IMR-90 (cell line): ENCODE measurements around the gene CKAP2L. TPM values are rescaled to one million over a fixed set of nuclear protein-coding genes. Genes with fewer than 3 reads are reported as not detected.
A peak's percentile ranks its signal among the peaks of the same experiment; 100 is the strongest.

ENCODE experiments used
- ATAC-seq: fragments of 200-7000 bp; cut with Tn5 transposase; 2 replicates; pipeline ENCODE4 v1.9.1; 2020; ENCODE audit warnings: low read depth, mild to moderate bottlenecking, moderate library complexity
- BruUV-seq: library from RNA; stranded (reverse); fragments of 400-500 nt; replicated peaks from 2 replicates; lab custom pipeline; 2021; lab: Mats Ljungman, UMichigan
- CTCF ChIA-PET: fragments of 300-600 bp; formaldehyde crosslinking; extraction: SDS; loops from one replicate; lab custom pipeline; 2021; ENCODE audit warnings: antibody characterized with exemption; lab: Yijun Ruan, JAX
- POLR2A ChIA-PET: fragments of 300-600 bp; sonication (Branson Sonifier 250); formaldehyde crosslinking; loops from one replicate; lab custom pipeline; 2022; ENCODE audit warnings: antibody characterized with exemption; ENCODE audit not compliant: unreplicated experiment; lab: Charles Lee
- DNase-seq: peaks from one replicate; pipeline ENCODE4 v3.0.0; 2013
- H2AFZ ChIP-seq: replicated peaks from 2 replicates; pipeline ENCODE3; 2013; ENCODE audit warnings: low read length, mild to moderate bottlenecking; ENCODE audit not compliant: poor library complexity
- H2AK5ac ChIP-seq: 2 replicates; pipeline ENCODE4 v1.6.1; 2013; ENCODE audit warnings: low read depth, low read length, inconsistent platforms
- H2AK9ac ChIP-seq: replicated peaks from 2 replicates; pipeline ENCODE3; 2013; ENCODE audit warnings: mild to moderate bottlenecking, low read depth, low read length, moderate library complexity; ENCODE audit not compliant: poor library complexity
- H2BK120ac ChIP-seq: 2 replicates; pipeline ENCODE4 v1.6.1; 2013; ENCODE audit warnings: low read depth, low read length, inconsistent platforms
- H2BK15ac ChIP-seq: 3 replicates; pipeline ENCODE4 v1.6.1; 2013; ENCODE audit warnings: low read depth, low read length, inconsistent platforms
- H2BK20ac ChIP-seq: 2 replicates; pipeline ENCODE4 v1.6.1; 2013; ENCODE audit warnings: low read depth, mild to moderate bottlenecking, inconsistent platforms, low read length, moderate library complexity
- H2BK5ac ChIP-seq: 2 replicates; pipeline ENCODE4 v1.6.1; 2013; ENCODE audit warnings: mild to moderate bottlenecking, low read depth, low read length, inconsistent platforms; ENCODE audit not compliant: poor library complexity, severe bottlenecking
- H3K14ac ChIP-seq: replicated peaks from 2 replicates; pipeline ENCODE4 v1.6.1; 2013; ENCODE audit warnings: low read depth, low read length, inconsistent platforms
- H3K18ac ChIP-seq: 2 replicates; pipeline ENCODE4 v1.6.1; 2013; ENCODE audit warnings: low read depth, low read length, control low read depth
- H3K23ac ChIP-seq: 2 replicates; pipeline ENCODE4 v1.6.1; 2013; ENCODE audit warnings: low read depth, low read length, inconsistent platforms
- H3K27ac ChIP-seq: 2 replicates; pipeline ENCODE4 v1.5.1; 2013; ENCODE audit warnings: mild to moderate bottlenecking, control low read depth, low read length; ENCODE audit not compliant: insufficient read depth
- H3K27me3 ChIP-seq: 2 replicates; pipeline ENCODE4 v1.6.1; 2013; ENCODE audit warnings: low read length; ENCODE audit not compliant: control insufficient read depth, insufficient read depth
- H3K36me3 ChIP-seq: 2 replicates; pipeline ENCODE4 v1.6.1; 2013; ENCODE audit warnings: low read length, mixed read lengths; ENCODE audit not compliant: control insufficient read depth, insufficient read depth
- H3K4ac ChIP-seq: 2 replicates; pipeline ENCODE4 v1.6.1; 2013; ENCODE audit warnings: low read depth, low read length, inconsistent platforms
- H3K4me1 ChIP-seq: 2 replicates; pipeline ENCODE4 v1.6.1; 2013; ENCODE audit warnings: low read length, mixed read lengths; ENCODE audit not compliant: control insufficient read depth, insufficient read depth
- H3K4me2 ChIP-seq: 2 replicates; pipeline ENCODE4 v1.6.1; 2013; ENCODE audit warnings: low read depth, mild to moderate bottlenecking, control low read depth, low read length, moderate library complexity
- H3K4me3 ChIP-seq: 2 replicates; pipeline ENCODE4 v1.5.1; 2013; ENCODE audit warnings: low read depth, mild to moderate bottlenecking, control low read depth, low read length, moderate library complexity; ENCODE audit not compliant: insufficient read depth
- H3K56ac ChIP-seq: 2 replicates; pipeline ENCODE4 v1.6.1; 2013; ENCODE audit warnings: low read length, inconsistent platforms; ENCODE audit not compliant: insufficient read depth; ENCODE audit errors: extremely low read depth
- H3K79me1 ChIP-seq, 2 experiments: 2 replicates each; pipeline ENCODE4 v1.6.1; 2013; ENCODE audit warnings: low read length in 2 of 2, inconsistent platforms in 1 of 2, low read depth in 1 of 2
- H3K9ac ChIP-seq: 2 replicates; pipeline ENCODE4 v1.6.1; 2013; ENCODE audit warnings: low read depth, low read length, control low read depth
- H3K9me1 ChIP-seq: 2 replicates; pipeline ENCODE4 v1.6.1; 2013; ENCODE audit warnings: low read length, inconsistent platforms; ENCODE audit not compliant: insufficient read depth
- H3K9me3 ChIP-seq: 2 replicates; pipeline ENCODE4 v1.6.1; 2013; ENCODE audit warnings: low read length; ENCODE audit not compliant: control insufficient read depth, insufficient read depth
- H4K20me1 ChIP-seq: 2 replicates; pipeline ENCODE4 v1.6.1; 2013; ENCODE audit warnings: low read length, inconsistent platforms; ENCODE audit not compliant: insufficient read depth
- H4K5ac ChIP-seq: 2 replicates; pipeline ENCODE4 v1.6.1; 2013; ENCODE audit warnings: mild to moderate bottlenecking, low read depth, low read length, control low read depth
- H4K8ac ChIP-seq, 2 experiments: 2 replicates each; pipeline ENCODE4 v1.6.1; 2013; ENCODE audit warnings: low read depth in 2 of 2, low read length in 2 of 2, control low read depth in 1 of 2, inconsistent platforms in 1 of 2
- H4K91ac ChIP-seq: 2 replicates; pipeline ENCODE4 v1.6.1; 2013; ENCODE audit warnings: low read depth, low read length, inconsistent platforms; ENCODE audit not compliant: insufficient read depth
- CEBPB ChIP-seq: IDR thresholded peaks from 2 replicates; pipeline ENCODE4 v1.6.1; 2012; ENCODE audit warnings: low read depth, low read length, improper control_type of control experiment
- CTCF ChIP-seq: conservative IDR thresholded peaks from 2 replicates; pipeline ENCODE4 v1.5.1; 2012; ENCODE audit warnings: mild to moderate bottlenecking, low read depth, low read length, improper control_type of control experiment
- MAFK ChIP-seq: IDR thresholded peaks from 2 replicates; pipeline ENCODE4 v1.6.1; 2012; ENCODE audit warnings: low read depth, low read length, improper control_type of control experiment
- MAZ ChIP-seq: IDR thresholded peaks from 2 replicates; pipeline ENCODE4 v1.6.1; 2012; ENCODE audit warnings: low read depth, mild to moderate bottlenecking, low read length, improper control_type of control experiment, moderate library complexity, borderline replicate concordance
- USF2 ChIP-seq: fragments of 150-350 bp; IDR thresholded peaks from 2 replicates; pipeline ENCODE4 v1.6.1; 2017; ENCODE audit warnings: mild to moderate bottlenecking, antibody characterized with exemption, low read length, low read depth
- WGBS, 2 experiments: methylation state at CpG; one replicate each; pipeline versions ENCODE4 v1.1.5 to v1.1.7; 2013; ENCODE audit warnings: missing lambda C conversion rate in 2 of 2; ENCODE audit not compliant: insufficient read length in 1 of 2; ENCODE audit errors: extremely low coverage in 2 of 2; 5-methylcytosine and 5-hydroxymethylcytosine counted together
- dilution Hi-C: fragments of 300-500 bp; cut with HindIII; formaldehyde crosslinking; loops from one replicate; pipeline ENCODE4 v1.14.3; 2018; ENCODE audit warnings: low sequenced_read_pairs; ENCODE audit not compliant: unreplicated experiment
- in situ Hi-C: fragments of 300-500 bp; cut with MboI; formaldehyde crosslinking; loops from 3 replicates; pipeline ENCODE4 v1.14.3; 2019; ENCODE audit warnings: low sequenced_read_pairs, inconsistent platforms, mixed read lengths
- intact Hi-C: fragments of 100-400 bp; cut with micrococcal nuclease; formaldehyde crosslinking; loops from 2 replicates; pipeline ENCODE4 v1.10.0; 2022
- polyA plus RNA-seq, 3 experiments: library from polyadenylated mRNA; depleted of rRNA; stranded (reverse); fragments of >200 nt; gene quantifications; 2 replicates each; pipeline ENCODE4 v1.2.3, GENCODE V29; 2012; ENCODE audit warnings: low replicate concordance in 1 of 3
- total RNA-seq: library from RNA; depleted of rRNA; stranded (reverse); fragments of >200 nt; gene quantifications from 2 replicates; pipeline ENCODE4 v1.2.3, GENCODE V29; 2012

CKAP2L gene
- total and polyA plus RNA-seq, 2 of the 4 experiments (the other 2 are of a cell fraction) = 6.4 to 9.9 TPM

- no peak overlapping the region for H2AFZ ChIP-seq
- H3K9ac ChIP-seq = no peak overlapping the region
- H3K9me1 ChIP-seq = peaks cover 8% of the 10 kb centered on the region
- no peak overlapping the region for H3K4me3 ChIP-seq
- peak overlapping the region; percentile 53; the same call in 1 of the 2 replicates for H2BK20ac ChIP-seq
- H2AK9ac ChIP-seq = no peak overlapping the region
- no peak overlapping the region for H2BK5ac ChIP-seq
- peak overlapping the region in 1 of 2 experiments; percentile 30; a peak in 1 of 4 replicates for H4K8ac ChIP-seq
- ChIA-PET POLR2A (no interaction called here), CTCF (no interaction called here)
- no peak overlapping the region; the same call in 1 of the 2 replicates for H3K18ac ChIP-seq
- H3K23ac ChIP-seq = no peak overlapping the region
- H2BK15ac ChIP-seq = no peak overlapping the region
- H2BK120ac ChIP-seq = peak overlapping the region; percentile 96; the same call in 1 of the 2 replicates
- no peaks in the 10 kb centered on the region for H4K20me1 ChIP-seq
- H3K56ac ChIP-seq = no peak overlapping the region
- TF ChIP-seq CTCF (no peak), USF2 (no peak), MAZ (no peak), MAFK (no peak), CEBPB (no peak)
- no peak overlapping the region for H3K14ac ChIP-seq
- in situ Hi-C loops (no loop called here), dilution Hi-C loops (no loop called here), intact Hi-C loops (no loop called here)
- no peak overlapping the region for H4K91ac ChIP-seq
- ATAC-seq (no peak), DNase-seq (no peak)
- peaks cover 6% of the 10 kb centered on the region for H3K9me3 ChIP-seq
- peak overlapping the region; percentile 70; the same call in 1 of the 2 replicates for H2AK5ac ChIP-seq
- BruUV-seq = no TSS peak
- H3K27ac ChIP-seq = no peak overlapping the region
- peaks cover 5% of the 10 kb centered on the region; the same call in 1 of the 2 replicates for H3K4me1 ChIP-seq
- no peaks in the 10 kb centered on the region for H3K36me3 ChIP-seq
- H3K4ac ChIP-seq = peak overlapping the region; percentile 27; the same call in 1 of the 2 replicates
- H3K79me1 ChIP-seq = 0 out of 4 replicates have a peak, but pooled peaks cover 0 to 3% of the 10 kb centered on the region in 2 experiments
- no CpG with 5 or more reads among the region's 5 CpGs for WGBS, 2 experiments
- H4K5ac ChIP-seq = no peak overlapping the region
- H3K4me2 ChIP-seq = no peak overlapping the region
- no peaks in the 10 kb centered on the region for H3K27me3 ChIP-seq
Observed at GRCh38 chr2:112792419-112792818, 28.0 kb upstream of the CKAP2L start.
